ENCODE data around the gene PRCD.

Gene PRCD, protein sequence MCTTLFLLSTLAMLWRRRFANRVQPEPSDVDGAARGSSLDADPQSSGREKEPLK
- 0 reads per million in 3 experiments for total RNA-seq

DNA sequence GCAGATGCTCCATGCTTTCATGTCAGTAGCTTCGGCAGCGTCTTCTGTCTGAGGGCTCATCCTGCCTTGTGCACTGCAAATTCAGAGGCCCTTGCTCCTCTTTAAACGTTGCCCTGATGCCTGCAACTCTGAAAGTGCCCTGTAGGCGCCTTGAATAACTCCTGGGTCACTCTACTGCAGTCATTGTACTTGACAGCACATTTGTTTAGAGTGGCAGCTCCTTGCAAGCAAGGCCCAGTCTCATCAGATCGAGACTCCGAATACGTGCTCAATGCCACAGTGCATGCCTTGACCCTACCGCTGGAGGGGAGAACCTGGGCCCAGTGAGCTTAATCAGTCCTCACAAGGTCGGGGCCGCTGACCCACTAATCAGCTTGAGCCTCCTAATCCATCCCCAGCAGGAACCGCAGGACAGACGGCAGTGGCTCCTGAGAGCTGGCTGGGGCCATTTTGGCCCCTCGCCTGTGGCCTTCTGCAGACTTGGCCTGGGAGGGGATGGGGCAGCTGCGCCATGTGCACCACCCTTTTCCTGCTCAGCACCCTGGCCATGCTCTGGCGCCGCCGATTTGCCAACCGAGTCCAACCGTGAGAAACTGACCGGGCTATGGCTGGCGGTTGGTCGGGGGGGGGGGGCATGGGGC lies at the start of gene PRCD:
PRCD (plus strand) TSS at position 414 of the 641 bp plus-strand sequence; CDS start at position 512, 98 bp downstream.
- DNase-seq, result no peak

DNA sequence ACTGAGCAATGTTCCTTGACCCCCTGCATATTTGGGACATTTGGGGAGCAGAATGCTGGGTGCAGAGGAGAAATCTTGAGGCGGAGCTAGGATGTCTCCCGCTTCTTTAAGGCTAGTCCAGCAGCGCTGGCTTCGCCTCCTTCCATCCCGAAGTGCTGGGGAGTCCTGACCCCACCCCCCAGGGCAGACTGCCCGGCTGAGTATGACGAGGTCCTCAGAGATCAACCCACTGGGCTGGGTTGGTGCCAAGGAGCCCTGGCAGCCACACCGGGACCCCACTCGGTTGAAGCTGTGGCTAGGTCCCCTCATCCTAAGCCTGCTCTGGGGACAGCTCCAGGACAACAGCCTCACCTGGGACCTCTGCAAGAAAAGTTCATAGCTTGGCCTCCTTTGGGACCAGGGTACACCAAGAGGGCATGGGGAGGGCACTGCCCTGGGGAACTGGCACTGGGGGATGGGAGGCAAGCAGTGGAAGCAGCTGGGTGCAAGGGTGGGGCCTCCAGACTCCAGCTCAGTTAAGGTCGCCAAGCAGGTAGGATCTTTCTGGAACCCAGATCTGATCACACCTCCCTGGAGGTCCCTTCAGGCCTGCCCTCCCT lies 49.6 kb upstream of the PRCD start:
- DNase-seq, result no peak

DNA sequence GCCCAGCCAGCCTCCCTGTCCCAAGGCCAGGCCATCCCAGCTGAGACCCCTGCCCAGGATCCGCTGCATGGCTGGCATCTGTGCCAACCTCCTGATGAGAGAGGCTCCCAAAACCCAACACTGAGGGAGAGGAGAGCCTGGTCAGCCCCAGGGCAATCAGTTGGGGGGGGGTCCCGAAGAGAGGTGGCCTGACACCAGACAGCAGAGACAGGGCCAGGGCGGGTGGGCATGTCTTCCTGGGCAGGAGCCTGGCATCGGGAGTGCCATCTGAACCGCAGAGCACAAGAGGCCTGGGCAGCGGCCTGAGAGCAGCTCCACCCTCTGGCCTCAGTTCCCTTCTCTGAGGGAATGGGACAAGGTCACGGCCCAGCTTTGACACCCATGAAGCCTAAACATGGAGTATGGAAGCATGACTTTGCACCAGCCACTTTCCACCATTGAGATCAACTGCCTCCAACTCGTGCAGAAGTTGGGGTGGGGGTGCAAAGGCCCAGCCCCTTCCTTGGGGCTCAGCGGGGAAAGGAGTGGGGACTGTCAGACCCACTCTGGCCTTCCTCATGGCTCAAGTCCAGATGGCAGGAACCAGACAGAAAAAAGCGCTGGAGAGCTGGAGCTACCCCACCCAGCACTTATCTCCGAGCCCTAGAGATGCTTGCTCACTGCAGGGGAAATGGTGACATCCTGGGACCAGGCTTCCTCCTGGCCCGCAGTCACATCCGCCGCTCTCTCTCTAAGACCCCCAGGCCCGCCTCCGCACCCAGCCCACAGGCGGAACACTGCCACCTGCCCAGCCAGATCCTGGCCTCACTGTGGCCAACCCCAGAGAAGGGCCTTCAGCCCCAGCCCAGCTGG lies 48.3 kb upstream of the PRCD start:
- no peak for DNase-seq

DNA sequence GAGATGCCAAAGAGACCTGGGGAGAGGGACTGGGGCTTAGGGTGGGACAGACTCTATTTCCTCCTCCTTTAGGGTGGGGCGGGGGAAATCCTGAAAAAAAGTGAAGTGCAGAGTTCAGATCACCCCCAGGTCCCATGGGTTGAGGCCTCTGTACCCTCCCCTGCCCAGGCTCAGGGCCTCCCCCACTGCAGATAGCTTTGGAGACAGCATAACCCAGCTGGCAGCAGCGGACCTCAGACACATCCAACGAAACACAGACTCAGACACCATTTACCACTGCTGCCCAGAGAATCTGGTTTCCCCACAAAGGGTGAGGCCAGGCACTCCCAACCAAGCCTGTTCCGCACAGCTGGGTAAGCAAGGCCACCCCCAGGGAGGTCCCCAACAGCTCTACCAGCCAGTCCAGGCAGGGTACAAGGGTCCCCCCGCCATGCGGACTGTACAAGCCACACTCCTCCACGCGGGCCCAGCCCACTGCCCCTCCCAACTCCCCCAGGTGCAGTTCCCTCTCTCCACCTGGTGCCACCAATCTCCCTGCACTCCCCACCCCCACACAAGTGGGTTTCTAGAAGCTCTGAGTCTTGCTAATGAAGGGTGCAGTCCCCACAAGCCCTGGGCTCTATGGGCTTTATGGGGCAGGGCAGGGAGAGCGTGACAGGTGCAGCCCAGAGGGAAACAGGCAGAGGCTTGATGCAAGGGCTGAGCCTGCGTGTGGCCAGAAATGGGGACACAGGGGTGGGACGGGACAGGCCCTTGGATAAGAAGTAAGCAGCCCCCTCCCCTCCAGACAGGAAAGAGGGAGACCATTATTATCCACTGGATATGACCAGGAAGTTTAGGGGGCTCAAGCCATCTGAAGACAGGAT lies 47.5 kb upstream of the PRCD start:
- DNase-seq, result no peak

DNA sequence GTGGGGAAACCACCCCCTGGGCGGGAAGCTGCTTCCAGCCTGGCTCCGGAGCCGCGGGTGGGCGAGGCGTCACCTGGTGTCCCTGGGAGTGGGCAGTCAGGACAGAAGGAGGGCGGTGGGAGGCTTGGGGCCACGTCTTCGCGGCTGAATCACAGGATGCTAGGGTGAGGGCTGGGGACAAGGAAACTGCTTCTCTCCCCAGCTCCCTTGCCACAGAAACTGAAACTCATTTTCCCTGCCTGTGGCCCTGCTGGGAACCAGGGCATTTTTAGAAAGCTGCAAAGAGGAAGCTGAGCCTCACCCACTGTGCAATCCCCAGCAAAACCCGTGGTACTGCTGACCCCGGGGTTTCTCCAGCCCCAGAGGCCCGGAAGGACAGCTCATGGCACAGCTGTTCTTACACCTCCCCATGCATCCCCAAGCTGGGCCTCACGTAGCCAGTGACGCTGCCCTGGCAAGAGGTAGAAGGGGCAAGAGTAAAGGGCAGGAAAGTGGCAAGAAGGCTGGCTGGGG lies 46.8 kb upstream of the PRCD start:
- peak; percentile 31 for DNase-seq

DNA sequence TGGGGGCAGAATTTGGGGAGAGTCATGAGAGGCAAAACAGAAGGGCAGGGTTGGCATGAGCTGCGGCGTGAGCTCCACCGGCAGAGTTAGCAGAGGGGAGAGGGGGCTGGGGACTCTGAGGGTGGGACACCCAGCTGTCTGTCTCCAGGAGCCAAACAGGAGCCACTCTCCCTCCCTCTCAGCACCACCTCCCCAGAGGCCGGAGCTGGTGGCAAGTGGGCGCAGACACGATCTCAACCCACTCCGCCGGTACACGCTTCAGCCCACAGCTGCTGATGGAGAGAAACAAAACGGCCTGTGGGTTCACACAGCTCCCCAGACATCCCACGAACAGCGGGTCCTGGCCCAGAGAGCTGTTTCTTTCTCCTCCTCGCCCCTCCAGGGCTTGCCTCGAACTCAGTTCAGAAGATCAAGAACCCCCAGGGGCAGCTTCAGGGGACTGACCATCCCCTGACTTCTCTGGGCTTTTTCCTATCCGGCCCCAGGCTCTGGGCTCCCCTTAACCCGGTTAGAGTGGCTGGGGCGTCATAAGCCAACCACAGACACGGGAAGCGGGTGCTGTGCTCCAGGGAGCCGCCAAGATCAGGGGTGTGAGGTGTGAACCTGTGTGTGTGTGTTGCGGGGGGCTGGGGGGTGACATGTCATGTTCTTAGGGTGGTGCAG lies 46.2 kb upstream of the PRCD start:
- peak; percentile 32 for DNase-seq

DNA sequence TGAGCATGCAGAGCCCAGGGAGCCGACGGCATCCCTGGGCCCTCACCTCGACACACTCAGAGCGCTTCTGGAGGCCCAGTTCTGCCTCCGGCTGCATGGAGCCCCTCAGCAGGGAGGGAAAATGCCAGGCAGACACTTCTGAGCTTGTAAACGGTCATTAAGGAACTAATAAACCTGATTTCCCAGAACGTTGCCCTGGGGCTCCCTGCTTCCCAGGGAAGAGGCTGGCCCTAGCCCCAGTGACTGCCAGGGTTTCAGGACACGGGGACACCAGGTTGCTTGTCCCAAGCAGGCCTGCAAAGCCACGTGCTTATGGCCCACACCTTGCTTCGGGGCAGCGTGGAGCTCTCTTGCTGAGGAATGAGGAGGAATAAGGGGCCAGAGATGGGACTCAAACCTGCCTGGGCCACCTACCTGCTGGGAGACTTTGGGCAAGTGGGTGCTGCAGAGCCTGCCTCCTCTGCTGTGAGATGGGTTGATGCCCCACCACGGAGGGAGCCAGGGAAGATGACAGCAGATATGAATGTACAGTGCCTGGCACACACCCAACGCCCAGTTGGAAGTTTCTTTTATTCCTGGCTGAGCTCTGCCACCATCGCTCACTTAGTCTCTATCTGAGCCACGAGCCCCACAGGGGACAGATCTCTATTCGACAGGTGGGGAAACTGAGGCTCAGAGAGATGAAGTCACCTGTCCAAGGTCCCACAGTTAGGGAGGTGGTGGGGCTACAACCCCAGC lies 44.0 kb upstream of the PRCD start:
- DNase-seq, result no peak

DNA sequence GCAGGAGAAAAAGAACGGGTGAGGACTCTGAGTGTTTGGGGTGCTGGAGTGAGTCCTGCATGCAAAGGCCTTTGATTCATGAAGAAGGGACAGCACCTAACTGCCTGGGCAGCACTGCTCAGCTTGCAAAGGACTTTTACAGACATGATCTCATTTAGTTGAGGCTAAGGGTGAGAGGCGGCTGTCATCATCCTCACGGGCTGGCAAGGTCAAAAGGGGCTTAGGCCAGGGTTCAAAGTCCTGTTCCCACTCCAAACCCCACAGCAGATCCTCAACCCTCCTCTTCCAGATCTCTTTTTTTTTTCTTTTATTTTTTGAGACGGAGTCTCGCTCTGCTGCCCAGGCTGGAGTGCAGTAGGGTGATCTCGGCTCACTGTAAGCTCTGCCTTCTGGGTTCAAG lies 43.4 kb upstream of the PRCD start:
- no peak for DNase-seq

DNA sequence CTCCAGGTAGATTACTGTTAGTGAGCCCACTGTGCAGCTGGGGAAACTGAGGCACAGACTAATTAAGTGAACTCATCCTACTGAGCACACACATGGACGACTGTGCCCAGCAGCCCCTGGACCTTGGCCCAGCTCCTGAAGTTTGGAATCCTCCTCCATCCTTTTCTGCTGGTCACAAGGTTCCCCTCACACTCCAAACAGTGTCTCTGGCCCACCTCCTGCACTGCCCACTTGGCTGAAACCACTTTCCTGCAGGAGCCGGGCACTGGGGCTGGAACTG lies 42.2 kb upstream of the PRCD start:
- DNase-seq, result no peak

DNA sequence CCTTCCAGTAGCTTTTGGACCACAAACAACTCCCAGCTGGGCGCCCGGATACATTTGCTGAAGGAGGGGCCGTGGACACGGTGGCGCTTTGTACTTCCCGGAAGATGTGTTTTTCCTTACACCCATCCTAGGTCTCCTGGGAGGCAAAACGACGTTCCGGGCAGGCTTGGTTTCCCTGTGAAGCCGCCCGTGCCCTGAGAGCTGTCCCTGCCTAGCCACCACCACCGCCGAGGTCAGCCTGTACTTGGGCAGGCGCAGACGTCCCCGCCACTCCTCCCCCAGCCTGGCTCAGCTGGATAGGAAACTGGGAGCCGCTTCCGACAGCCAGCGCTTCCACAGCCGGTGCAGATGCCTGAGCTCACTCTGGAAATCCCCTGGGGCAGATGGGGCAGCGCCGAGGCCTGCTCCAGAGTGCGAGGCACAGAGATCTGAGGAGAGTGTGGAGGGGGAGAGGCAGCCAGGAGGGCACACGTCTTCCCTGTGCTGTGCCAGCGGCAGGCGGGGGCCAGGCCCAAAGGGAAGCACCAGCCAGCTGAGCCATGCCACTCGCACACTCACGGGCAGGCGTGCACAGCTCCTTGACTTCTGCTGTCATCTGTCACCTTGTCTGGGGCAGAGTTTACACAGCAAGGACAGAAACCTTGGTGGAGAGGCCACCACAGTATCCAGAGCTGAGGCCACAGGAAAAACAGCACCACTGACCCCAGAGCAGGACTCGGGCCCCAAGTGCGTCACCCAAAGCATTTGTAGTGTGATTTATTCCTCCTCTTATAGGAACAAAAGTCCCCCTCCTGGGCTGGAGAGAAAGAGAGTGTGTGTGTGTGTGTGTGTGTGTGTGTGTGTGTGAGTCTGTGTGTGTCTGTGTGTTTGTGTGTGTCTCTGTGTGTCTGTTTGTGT lies 41.6 kb upstream of the PRCD start:
- no peak for DNase-seq

DNA sequence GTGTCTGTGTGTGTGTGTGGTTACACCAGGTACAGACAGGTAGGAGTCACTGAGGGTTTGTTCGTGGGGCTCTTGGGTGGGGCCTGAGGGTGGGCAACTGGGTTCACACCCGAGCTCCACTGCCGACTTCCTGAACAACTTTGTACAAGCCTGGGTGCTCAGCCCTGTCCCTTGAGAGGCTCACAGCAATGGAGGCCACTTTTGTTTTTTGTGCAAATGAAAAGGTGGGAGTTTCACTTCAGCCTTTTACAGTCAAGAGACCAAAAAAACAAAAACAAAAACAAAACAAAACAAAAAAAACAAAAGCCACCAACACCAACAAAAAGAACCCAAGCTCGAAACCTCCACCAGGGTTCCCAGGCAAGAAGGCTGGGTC lies 41.0 kb upstream of the PRCD start:
- no peak for DNase-seq

DNA sequence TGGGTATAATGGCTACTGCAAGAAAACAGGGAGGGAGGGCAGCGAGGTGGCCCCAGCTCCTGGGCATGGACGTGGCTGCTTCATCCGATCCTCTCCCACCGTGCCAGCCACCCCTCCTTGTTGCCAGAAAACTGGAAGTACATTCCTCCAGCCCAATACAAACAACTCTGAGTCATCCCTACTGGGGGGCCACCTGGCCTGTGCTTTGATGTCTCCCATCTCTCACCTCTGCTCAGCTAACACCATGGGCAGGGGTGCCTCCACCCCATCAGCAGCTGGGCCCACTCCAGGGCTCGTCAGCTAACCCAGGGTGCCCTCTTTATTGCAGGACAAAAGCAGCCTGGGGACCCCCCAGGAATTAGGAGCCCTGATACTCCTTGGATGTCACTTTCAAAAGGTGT lies 40.6 kb upstream of the PRCD start:
- DNase-seq, result no peak

DNA sequence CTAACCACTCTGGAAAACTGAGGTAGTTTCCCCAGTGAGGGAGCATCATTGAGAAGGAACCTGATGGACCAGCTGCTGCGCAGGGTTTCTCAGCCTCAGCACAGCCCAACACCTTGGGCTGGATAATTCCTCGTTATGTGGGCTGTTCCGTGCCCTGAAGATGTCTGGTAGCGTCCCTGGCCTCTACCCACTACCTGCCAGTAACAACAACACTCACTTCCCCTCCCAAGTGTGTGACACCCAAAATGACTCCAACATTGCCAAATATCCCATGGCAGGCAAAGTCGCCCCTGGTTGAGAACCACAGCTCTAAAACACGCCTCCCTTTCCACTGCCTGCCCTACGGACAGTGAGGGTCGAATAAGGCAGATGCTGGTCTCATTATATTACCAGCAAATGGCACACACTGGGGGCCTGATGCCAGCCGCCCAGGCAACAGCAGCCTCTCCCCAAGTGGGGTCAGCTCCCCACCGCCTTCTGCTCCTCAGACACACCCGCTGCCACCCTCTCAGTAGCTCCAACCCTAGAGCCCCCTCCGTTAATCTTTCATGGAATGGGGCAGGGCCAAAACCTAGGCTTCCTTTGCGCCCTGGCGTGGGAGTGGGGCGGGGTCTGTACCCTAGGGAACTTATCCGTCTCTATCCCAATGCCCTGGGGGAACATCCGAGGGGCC lies 39.6 kb upstream of the PRCD start:
- no peak for DNase-seq

DNA sequence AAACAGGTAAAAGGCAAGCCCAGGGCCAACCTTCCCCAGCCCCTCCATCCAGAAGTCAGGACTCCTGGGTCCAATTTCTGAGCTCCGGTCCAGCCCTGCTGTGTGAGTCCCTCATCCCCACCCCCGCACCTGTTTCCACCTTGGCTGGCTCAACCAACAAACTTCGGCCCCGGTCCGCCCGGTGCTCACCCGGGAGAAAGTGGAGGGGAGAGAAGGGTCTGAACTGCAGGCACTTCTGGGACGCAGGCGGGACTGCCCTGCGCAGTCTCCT lies 39.2 kb upstream of the PRCD start:
- no peak for DNase-seq

DNA sequence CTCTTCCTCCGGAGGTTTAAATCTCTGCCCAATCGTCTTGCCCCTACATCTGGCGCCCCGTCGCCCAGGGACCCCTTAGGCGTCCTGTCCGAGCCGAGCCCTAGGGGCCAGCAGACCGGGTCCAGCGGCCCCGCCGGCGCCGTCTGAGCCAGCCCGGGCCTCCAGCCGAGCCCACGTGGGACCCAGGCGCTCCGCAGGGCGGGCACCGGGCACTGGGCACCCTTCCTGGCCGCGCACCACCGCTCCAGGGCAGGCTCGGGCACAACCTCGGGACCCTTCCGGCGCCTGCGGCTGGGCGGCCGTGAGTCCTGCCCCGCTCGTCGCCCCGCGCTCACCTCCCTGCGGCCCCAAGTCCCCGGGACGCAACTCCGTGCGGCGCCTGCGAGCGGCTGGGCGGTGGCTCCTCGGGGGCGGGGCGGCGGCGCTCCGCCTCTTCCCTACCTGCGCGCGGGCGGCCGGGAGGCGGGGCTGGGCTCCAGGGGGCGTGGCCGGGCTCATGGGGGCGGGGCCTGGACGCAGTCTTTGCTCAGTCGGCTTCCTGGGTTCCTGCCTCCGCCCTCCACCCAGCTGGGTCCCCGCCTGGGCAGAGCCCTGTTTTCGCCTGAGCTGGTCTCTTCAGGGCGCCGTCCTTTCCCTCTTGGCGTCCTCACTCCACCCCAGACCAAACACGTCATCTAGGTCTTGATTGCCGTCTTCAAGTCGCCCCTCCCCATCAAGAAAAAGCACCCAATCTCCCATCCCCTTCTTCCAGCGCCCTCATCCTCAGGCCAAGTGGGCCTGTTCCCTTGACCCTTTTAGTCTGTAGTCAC lies 38.6 kb upstream of the PRCD start, which contains the start of gene RHBDF2:
RHBDF2 (minus strand) TSS at position 406 of the 809 bp plus-strand sequence. CDS start 19,899 bp downstream, outside the sequence.
- peak; percentile 93 for DNase-seq

DNA sequence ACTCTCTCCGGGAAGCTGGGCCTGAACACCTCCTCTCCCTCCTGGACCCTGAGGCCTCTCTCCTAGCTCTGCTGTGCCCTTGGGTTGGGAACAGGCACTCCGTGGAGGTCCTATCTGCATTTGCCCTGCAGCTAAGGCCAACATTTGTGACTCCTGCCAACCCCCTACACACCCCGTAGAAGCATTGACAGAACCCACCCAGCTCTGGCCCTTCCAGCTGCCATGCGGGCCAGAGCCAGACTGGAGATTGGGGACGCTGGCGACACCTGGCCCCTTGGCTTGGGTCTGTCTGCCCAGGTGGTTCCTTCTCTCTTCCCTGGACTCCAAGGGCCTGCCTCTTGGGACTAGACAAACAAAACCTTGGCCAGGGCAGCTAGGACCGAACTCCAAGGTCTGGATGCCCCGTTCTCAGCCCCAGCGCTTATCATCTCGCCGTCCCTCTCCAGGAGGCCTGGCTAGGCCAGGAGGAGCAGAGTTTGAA lies 38.0 kb upstream of the PRCD start:
- DNase-seq, result no peak

DNA sequence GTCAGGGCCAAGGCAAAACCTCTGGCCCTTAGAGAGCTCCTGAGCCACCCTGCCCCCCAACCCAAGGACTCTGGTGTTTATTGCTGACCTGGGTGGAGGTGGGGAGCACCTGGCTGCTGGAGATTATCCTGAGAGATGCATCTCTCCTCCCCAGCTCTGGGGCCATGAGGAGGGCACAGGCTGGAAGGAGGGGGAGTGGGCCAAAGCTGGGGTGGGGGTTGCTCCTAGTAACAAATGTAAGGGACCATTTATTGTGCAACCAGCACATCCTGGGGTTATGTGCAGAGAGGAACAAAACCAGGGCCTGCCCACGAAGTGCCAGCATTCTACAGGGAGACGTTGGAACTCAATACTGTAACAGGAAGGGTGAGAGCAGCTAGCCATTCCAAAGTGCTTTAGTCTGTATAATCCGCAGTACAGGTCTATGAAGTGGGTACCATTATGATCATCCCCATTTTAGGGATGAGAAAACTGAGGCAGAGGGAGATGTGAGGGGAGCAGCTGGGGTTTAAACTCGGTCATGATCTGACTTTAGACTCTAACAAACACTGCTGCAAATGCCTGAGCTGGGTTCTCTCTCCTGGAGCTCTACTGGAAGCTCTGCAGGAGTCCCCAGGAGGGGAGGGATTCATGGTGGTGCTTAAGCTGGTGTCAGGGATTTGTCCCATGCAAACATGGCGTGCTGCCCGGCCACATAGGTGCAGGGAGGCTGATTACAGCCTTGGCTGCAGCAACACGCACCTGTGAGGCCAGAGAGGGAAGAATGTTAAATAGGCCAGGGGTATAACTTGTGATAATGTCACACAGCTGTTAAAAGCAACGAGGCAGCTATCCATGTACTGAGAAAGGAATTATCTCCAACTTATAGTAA lies 37.3 kb upstream of the PRCD start:
- no peak for DNase-seq

DNA sequence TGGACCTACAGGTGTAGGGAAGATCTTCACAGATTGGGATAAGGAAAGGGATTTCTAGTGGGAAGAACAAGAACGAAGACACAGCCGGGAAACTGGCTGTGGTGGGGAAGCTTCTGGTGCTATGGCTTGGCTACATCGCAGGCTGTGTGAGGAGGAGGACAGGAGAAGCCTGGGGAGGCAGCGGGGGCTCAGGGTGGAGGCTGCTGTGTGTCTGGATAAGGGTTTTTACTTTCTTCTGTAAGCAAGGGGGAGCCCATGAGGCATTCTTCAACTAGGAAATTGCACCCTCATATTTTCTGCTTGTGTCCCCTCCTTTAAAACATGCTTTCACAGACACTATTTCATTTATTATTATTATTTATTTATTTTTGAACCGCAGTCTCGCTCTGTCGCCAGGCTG lies 35.7 kb upstream of the PRCD start:
- DNase-seq, result no peak
